Measurements from ENCODE around the gene SHMT2. TPM values are rescaled to one million over a fixed set of nuclear protein-coding genes. Genes with fewer than 3 reads are reported as not detected.

The SHMT2 gene
- total and polyA plus RNA-seq, 2 of the 13 experiments (the other 11 are each of a cell fraction or from before 2014, with no cell fraction given) = 181 to 393 TPM

DNA sequence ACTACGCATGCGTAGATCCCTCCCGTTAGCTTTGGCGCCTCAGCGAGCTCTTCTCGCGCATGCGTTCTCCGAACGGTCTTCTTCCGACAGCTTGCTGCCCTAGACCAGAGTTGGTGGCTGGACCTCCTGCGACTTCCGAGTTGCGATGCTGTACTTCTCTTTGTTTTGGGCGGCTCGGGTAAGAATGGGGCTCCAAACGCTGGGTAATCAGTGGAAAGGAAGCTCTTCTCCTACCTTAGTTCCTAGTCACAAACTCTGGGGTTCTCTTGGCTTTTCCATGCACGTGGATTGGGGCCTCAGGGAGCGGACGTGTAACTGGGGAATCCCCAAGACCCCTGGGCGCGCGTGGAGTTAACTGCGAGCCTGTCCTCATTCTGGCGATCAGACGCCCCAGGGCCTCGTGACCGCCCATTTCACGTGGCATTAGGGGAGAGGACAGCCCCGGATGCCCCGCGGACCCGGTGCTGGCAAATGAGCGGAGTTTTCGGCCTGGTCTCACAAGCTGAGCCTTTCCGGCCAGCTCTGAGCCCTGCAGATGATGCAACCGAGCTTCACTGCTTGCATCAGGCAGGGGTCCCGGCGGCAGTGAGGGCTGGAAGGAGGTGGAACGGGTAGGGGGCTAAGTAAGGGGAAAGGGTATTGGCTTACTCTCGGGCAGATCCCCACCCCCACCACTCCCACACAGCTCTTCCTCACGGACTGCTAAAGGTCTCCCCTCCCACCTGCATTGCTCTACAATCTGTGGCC is at the start of gene SHMT2 (continued):
- TF ChIP-seq MBD4 (IDR thresholded peaks at IDR 0.05; ENCODE audit: borderline replicate concordance, low read length) (no peak), MXD4 (CRISPR knock-in tag; IDR thresholded peaks at IDR 0.05) (0 out of 2 replicates have a peak, but pooled peaks have one; percentile 19), NFYB (CRISPR knock-in tag; IDR thresholded peaks at IDR 0.05) (peak; percentile 24; the same call in 1 of the 2 replicates), SP5 (CRISPR knock-in tag; IDR thresholded peaks at IDR 0.05; ENCODE audit: borderline replicate concordance, low read depth) (0 out of 2 replicates have a peak, but pooled peaks have one; percentile 4), HMG20B (CRISPR knock-in tag; conservative IDR thresholded peaks at IDR 0.05) (no peak), ZNF343 (CRISPR knock-in tag; IDR thresholded peaks at IDR 0.05) (peak; percentile 63; the same call in 1 of the 2 replicates), CREM (IDR thresholded peaks at IDR 0.05) (no peak; the same call in 1 of the 2 replicates), CREM (CRISPR knock-in tag; IDR thresholded peaks at IDR 0.05) (no peak), ARNTL (CRISPR knock-in tag; IDR thresholded peaks at IDR 0.05) (peak; percentile 90), ZNF563 (CRISPR knock-in tag; IDR thresholded peaks at IDR 0.05) (peak; percentile 68), ZBTB20 (CRISPR knock-in tag; IDR thresholded peaks at IDR 0.05; ENCODE audit: borderline replicate concordance, low read depth) (peak; percentile 65; the same call in 1 of the 2 replicates), ZNF770 (CRISPR knock-in tag; IDR thresholded peaks at IDR 0.05) (0 out of 2 replicates have a peak, but pooled peaks have one; percentile 26), ZC3H13 (CRISPR knock-in tag; IDR thresholded peaks at IDR 0.05) (peak; percentile 62; the same call in 1 of the 2 replicates), PHF5A (CRISPR knock-in tag; IDR thresholded peaks at IDR 0.05; ENCODE audit: low read depth, unreplicated experiment) (no peak), TEAD3 (CRISPR knock-in tag; optimal IDR thresholded peaks at IDR 0.05; ENCODE audit: borderline replicate concordance) (peak; percentile 25), MYPOP (CRISPR knock-in tag; IDR thresholded peaks at IDR 0.05) (no peak), ZSCAN12 (CRISPR knock-in tag; IDR thresholded peaks at IDR 0.05) (no peak), ZNF292 (CRISPR knock-in tag; IDR thresholded peaks at IDR 0.05; ENCODE audit: borderline replicate concordance, low read depth) (0 out of 2 replicates have a peak, but pooled peaks have one; percentile 32), ZNF383 (CRISPR knock-in tag; IDR thresholded peaks at IDR 0.05; ENCODE audit: borderline replicate concordance) (0 out of 2 replicates have a peak, but pooled peaks have one; percentile 60), FOXC1 (CRISPR knock-in tag; IDR thresholded peaks at IDR 0.05; ENCODE audit: borderline replicate concordance) (no peak), KAT8 (CRISPR knock-in tag; IDR thresholded peaks at IDR 0.05) (0 out of 2 replicates have a peak, but pooled peaks have one; percentile 44)
- TF ChIP-seq, protein P1, sequence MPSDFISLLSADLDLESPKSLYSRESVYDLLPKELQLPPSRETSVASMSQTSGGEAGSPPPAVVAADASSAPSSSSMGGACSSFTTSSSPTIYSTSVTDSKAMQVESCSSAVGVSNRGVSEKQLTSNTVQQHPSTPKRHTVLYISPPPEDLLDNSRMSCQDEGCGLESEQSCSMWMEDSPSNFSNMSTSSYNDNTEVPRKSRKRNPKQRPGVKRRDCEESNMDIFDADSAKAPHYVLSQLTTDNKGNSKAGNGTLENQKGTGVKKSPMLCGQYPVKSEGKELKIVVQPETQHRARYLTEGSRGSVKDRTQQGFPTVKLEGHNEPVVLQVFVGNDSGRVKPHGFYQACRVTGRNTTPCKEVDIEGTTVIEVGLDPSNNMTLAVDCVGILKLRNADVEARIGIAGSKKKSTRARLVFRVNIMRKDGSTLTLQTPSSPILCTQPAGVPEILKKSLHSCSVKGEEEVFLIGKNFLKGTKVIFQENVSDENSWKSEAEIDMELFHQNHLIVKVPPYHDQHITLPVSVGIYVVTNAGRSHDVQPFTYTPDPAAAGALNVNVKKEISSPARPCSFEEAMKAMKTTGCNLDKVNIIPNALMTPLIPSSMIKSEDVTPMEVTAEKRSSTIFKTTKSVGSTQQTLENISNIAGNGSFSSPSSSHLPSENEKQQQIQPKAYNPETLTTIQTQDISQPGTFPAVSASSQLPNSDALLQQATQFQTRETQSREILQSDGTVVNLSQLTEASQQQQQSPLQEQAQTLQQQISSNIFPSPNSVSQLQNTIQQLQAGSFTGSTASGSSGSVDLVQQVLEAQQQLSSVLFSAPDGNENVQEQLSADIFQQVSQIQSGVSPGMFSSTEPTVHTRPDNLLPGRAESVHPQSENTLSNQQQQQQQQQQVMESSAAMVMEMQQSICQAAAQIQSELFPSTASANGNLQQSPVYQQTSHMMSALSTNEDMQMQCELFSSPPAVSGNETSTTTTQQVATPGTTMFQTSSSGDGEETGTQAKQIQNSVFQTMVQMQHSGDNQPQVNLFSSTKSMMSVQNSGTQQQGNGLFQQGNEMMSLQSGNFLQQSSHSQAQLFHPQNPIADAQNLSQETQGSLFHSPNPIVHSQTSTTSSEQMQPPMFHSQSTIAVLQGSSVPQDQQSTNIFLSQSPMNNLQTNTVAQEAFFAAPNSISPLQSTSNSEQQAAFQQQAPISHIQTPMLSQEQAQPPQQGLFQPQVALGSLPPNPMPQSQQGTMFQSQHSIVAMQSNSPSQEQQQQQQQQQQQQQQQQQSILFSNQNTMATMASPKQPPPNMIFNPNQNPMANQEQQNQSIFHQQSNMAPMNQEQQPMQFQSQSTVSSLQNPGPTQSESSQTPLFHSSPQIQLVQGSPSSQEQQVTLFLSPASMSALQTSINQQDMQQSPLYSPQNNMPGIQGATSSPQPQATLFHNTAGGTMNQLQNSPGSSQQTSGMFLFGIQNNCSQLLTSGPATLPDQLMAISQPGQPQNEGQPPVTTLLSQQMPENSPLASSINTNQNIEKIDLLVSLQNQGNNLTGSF (CRISPR knock-in tag; IDR thresholded peaks at IDR 0.05) = 0 out of 2 replicates have a peak, but pooled peaks have one; percentile 21

All from HepG2 (cell line).